ENCODE measurements around the gene NIFK. TPM values are rescaled to one million over a fixed set of nuclear protein-coding genes. Genes with fewer than 3 reads are reported as not detected.
"Not testable (repeated sequence)": the region's sequence is repeated elsewhere in the genome, so short reads cannot be mapped to it uniquely, and the experiment has no call there.

Gene NIFK
- total RNA-seq, 2 donors from 2014 or later = 28.6 to 30.1 TPM

DNA sequence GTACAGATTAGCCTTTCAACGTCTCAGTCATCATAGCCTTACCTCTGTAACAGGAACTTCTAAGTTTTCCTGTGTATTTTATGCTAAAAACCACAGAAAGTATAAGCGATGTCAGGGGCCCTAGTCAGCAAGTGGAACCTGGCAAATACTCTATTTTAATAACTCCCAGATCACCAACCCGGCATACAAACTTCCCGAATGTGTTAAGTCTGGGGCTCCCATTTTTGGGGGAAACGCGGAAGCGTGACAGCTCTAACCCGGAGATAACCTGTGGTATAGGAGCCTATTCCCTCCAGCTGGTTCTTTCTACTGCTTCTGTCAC lies 574 bp downstream of the NIFK start:
- intact Hi-C loops (cut with DNase I, micrococcal nuclease) = no loop called here
- DNase-seq = no peak
- no peak for ATAC-seq

DNA sequence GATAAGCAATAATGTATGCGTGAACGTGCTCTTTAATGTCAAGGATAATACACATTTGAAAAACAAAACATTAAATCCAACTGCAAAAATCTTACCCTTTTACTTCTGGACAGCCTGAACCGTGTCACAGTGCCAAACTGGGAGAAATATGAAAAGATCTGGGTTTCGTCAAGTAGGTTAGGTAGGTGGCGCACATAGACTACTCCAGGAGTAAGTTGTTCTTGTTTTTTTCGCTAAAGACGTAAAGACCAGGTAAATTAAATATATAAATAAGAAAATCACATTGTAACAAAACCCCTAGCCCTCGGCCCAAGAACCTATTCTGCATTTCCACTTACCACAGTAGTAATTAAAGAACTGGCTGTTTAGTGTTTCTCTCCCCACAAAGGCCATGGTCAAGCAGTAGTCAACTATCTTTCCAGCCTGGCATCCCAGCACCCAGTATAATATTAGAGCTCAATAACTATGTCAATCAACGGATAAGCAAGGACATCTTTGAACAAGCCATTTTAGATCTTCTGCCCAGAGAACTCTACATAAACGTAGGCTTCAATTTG lies 1.1 kb downstream of the NIFK start:
- intact Hi-C loops (cut with DNase I, micrococcal nuclease) = no loop called here
- no peak for DNase-seq
- no peak for ATAC-seq

DNA sequence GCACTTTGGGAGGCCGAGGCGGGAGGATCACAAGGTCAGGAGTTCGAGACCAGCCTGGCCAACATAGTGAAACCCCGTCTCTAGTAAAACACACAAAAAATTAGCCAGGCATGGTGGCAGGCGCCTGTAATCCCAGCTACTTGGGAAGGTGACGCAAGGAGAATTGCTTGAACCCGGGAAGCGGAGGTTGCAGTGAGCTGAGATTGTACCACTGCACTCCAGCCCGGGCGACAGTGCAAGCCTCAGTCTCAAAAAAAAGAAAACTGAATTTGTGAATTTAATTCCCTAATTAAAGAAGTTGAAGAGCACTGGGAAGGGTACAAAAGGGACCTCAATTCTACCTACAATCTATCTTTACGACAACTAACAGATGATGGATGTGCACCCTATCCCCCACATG lies 2.1 kb downstream of the NIFK start:
- ATAC-seq; intact Hi-C loops (cut with DNase I, micrococcal nuclease); DNase-seq: not testable (repeated sequence)

DNA sequence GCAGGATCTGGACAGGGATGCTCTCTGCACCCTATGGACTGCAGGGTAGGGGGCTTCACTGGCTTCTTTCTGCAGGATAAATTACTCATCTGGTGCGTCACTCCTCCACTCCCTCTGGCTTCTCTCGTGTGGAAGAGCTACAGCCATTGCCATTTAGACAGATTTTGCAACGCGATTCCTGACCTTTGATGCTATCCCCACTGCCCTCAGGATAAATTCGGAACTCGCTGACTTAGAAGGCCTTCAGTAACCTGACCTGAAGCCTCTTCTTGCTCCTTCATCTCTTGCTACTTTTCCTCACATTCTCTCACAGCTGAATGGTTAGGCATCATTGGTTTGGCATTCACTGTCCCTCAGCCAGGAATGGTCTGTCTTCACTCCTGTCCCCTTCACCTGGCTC lies 5.3 kb downstream of the NIFK start:
- intact Hi-C loops (cut with DNase I, micrococcal nuclease) = no loop called here
- no peak for ATAC-seq
- DNase-seq = no peak

DNA sequence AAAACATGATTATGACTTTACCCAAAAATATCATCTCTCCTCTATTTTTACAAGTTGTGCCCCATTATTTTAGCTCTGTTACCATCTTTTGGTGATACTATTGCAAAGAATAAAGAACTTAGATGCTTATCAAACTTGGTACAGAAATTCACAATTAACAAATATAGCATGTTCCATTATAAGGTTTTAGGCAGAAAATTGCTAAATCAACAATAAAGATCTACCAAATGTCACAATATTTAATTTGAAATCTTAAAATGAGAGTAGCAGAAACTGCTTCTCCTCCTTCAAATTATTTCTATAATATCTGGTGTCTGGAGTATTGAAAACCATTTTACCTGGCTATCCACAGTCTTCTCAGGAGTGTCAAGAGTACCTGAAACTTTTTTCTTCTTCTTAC lies 8.7 kb downstream of the NIFK start:
- no peak for DNase-seq
- no peak for ATAC-seq
- intact Hi-C loops (cut with DNase I, micrococcal nuclease) = no loop called here

DNA sequence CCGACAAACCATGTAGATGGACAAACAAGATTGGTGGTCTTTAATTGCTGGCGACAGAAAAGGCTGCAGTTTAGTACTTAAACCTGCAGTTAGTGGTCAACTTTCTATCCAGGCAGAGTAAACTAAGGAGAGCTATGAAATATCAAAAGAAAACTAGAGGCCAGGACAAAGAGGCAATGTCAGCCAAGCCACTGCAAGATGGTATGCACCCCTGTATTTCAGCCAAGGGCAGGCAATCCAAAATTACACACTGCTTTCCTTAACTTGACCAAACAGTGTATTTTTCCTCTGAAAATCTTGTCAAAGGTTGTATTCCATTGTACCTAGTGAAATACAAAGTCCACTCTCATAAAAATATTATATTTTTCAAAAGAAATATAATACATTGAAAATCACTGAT lies 9.3 kb downstream of the NIFK start:
- ATAC-seq = no peak
- intact Hi-C loops (cut with DNase I, micrococcal nuclease) = no loop called here
- no peak for DNase-seq

DNA sequence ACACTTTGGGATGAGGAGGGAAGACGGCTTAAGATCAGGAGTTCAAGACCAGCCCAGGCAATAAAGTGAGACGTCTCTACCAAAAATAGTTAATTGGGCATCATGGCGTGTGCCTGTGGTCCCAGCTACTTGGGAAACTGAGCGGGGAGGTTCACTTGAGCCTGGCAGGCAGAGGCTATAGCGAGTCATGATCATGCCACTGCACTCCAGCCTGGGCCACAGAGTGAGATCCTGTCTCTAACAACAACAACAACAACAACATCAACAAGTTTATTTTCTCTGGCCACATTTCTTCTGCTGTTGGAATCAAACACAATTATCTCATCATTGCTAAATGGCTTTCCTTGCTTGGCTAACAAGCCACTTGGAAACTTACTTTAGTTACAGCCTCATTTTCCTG lies 13.4 kb downstream of the NIFK start:
- ATAC-seq (no peak), DNase-seq (no peak)
- intact Hi-C loops (cut with DNase I, micrococcal nuclease) = no loop called here

DNA sequence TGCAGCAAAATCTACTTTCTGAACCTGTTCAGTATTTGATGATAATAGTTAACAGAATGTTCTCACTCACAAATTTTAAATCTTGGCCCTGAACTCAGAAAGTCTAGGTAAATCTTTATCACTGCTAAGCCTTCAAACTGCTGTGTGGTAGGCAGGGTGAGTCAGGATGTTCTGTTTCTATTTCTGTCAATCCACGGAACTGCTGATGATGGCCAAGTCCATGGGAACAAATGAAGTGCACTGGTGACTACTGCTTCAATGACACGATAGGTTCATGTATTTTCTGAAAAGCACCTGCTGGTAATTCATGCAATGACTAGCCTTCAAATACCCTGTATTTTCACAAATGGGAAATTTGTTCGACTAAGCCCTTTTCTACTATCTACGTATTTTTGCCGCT lies 14.2 kb downstream of the NIFK start:
- intact Hi-C loops (cut with DNase I, micrococcal nuclease) = no loop called here
- DNase-seq (no peak), ATAC-seq (no peak)

DNA sequence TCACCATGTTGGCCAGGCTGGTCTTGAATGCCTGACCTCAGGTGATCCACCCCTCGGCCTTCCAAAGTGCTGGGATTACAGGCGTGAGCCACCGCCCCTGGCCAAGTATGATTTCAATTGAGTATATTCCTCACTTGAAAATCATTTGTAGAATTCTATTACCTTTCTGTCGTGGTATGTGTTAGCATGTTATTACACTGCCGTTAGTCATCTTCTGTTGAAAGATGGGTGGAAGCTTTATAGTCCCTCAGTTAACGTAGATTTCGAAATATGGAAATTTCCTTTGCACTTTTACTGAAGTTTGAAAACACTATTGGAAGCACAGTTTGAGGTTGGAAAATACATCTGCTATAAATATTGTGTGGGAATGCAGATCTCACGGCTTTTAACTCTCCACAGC lies 14.7 kb downstream of the NIFK start:
- intact Hi-C loops (cut with DNase I, micrococcal nuclease) = no loop called here
- ATAC-seq = no peak
- no peak for DNase-seq

DNA sequence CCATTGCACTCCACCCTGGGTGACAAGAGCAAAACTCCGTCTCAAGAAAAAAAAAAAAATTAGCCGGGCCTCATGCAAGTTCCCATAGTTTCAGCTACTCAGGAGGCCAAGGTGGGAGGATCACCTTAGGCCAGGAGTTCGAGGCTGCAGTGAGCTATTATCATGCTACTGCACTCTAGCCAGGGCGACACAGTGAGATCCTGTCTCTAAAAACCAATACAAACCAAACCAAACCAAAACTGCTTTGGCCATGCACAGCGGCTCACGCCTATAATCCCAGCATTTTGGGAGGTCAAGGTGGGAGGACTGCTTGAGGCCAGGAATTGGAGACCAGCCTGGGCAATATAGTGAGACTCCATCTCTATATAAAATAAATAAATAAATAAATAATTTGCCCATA lies 19.1 kb downstream of the NIFK start:
- no peak for DNase-seq
- intact Hi-C loops (cut with DNase I, micrococcal nuclease) = loop anchor here in 1 of 2 donors (5.0 to 10.0 kb wide), 2 partner anchors 193 to 315 kb away; no protein-coding TSS in a partner anchor
- no peak for ATAC-seq

DNA sequence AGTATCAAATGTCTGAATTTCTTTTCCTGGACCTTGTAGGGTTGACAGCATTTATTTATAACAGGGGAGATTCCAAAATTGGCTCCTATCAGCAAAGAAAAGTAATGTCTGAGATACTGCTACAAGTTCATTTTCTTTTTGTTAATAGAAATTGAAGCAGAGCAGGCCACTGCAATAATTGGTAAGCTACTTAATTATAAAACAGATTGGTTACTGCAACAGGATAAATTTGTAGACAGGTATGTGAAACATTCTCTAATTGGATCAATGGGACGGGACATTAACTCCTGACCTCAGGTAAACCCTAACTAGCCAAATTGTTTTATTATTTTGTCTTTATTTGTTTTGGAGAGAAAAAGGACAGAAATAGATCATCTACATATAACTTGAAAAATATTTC lies 20.5 kb downstream of the NIFK start:
- ATAC-seq (no peak), DNase-seq (no peak)
- intact Hi-C loops (cut with DNase I, micrococcal nuclease) = loop anchor here in 1 of 2 donors (5.0 to 10.0 kb wide), 2 partner anchors 191 to 314 kb away; no protein-coding TSS in a partner anchor

DNA sequence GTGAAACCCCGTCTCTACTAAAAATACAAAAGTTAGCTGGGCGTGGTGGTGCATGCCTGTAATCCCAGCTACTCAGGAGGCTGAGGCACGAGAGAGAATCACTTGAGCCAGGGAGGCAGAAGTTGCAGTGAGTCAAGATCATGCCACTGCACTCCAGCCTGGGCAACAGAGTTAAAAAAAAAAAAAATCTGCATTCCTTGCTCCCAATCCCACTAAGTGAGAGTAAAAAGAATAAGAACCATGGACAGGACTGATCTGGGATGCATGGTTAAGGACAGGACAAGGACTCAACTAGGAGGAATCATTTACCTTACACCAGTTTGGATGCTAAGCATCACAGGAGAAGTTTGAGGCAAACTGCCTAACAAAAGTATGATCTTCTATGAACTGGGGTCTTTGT lies 25.2 kb downstream of the NIFK start:
- ATAC-seq, DNase-seq: not testable (repeated sequence)
- intact Hi-C loops (cut with DNase I, micrococcal nuclease) = loop anchor here in 1 of 2 donors (10.0 kb wide), 1 partner anchor 187 kb away; no protein-coding TSS in a partner anchor

DNA sequence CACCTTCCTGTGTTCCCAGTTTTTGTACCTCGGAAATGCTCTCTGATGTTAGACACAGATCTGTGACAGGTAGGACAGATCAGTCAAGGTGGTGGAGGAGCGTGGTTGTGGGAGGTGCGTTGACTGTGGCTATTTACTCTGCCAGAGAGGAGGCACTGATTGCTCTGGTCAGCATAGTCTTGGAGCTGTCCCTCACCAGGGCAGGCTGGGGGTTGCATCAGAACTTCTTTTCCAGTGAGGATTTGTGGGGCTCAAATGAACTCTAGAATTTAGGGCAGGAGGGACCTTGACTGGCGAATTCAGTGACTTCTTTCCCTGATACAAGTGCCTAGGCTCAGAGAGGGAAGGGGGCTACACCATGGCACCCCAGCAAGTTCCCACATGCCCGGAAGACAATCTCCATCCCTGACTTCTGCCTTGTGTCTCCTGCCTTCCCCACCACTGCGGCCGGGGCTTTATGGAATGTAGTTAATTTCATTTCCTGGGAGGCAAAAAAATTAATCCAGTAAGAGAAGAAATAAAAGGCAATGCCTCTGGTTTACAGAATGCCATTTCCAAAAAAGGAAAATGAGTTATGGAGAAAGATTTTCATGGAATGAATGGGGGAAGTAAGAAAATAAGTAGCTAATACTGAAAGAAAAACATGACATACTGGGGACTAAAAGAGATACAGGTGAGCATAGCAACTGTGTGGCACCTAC lies 26.1 kb downstream of the NIFK start:
- intact Hi-C loops (cut with DNase I, micrococcal nuclease) = loop anchor here in 1 of 2 donors (10.0 kb wide), 1 partner anchor 186 kb away; no protein-coding TSS in a partner anchor

DNA sequence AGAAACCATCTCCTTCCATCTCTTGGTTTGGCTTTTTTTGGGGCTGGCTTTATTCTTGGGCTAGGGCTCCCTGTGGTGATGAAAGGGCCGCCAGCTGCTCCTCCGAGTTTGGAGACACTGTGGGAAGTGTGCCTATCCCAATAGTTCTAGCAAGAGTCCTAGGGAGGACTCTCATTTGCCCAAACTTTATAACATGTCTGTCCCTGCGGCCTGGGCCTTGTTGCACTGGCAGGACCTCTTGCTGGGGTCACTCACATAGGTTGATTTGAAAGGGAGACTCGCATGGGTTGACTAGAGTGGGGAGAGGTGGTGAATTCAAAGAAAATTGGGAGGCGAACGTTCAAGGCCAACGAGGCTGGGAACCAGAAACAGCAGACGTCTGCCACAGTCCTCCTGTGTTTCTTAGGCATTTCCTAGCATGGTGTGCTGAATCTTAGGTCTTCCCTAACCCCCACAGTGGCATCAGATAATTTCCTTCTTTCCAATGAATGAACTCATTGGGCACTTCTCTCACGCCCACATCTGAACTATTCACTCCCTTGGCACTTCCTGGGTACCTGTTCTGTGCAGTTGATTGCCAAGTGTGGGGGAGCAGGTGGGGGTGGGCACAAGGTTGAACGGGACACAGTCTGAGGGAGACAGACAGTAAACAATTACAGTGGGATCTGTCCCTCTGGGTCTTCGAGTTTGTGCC lies 26.8 kb downstream of the NIFK start:
- ATAC-seq (no peak), DNase-seq (no peak)
- intact Hi-C loops (cut with DNase I, micrococcal nuclease) = loop anchor here in 1 of 2 donors (10.0 kb wide), 1 partner anchor 185 kb away; no protein-coding TSS in a partner anchor

More for the DNA sequence above, 26.1 kb downstream of the NIFK start:
- DNase-seq (no peak), ATAC-seq (no peak)

DNA sequence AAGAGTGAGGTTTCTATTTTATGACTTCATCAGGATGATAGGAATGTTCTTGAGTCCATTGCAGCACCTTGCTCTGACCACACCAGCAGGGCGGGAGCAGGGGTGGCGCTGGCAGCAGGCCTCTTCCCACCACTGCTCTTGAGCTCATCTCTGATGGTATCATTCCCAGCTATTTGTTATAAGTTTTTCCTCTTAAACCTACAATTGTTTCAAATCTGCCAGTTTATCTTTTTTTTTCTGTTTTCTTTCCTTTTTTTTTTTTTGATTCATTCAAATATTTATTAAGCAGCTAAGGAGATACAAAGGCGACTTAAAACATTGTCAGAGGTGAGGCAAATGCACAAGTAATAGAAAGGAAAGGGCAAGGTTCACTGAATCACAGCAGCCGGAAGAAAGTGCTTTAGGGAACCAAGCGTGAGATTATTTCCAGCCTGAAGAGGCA lies 28.7 kb downstream of the NIFK start:
- intact Hi-C loops (cut with DNase I, micrococcal nuclease) = no loop called here
- DNase-seq = peak; percentile 55 to 70
- peak; percentile 95 for ATAC-seq

DNA sequence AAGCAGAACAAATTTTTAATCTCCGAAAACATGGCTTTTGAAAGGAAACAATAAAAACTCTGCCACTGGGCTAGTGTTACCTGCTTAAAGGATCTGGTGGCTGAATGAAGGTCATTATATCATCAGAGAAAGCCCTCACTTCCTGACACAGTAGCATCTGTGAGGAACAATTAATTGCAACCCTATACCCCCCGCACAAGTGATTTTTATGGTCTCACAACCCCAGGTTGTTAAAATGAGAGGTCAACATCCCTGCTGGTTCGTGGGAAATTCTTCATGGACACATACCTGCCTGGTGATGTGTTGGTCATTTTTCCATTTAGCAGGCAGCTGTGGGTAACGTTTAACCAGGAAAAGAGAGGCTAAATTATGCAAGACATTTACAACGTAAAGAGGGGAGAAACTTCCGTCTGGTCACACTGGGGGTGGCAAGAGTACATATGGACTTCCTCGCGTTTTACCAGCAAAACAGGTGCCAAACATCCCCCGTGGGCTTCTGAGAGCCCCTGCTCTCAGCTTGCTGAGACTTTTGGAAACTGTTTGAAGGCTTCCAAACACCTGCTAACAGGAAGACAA lies 29.2 kb downstream of the NIFK start:
- ATAC-seq (peak; percentile 88), DNase-seq (peak in 1 of 2 donors; percentile 29)
- intact Hi-C loops (cut with DNase I, micrococcal nuclease) = no loop called here

DNA sequence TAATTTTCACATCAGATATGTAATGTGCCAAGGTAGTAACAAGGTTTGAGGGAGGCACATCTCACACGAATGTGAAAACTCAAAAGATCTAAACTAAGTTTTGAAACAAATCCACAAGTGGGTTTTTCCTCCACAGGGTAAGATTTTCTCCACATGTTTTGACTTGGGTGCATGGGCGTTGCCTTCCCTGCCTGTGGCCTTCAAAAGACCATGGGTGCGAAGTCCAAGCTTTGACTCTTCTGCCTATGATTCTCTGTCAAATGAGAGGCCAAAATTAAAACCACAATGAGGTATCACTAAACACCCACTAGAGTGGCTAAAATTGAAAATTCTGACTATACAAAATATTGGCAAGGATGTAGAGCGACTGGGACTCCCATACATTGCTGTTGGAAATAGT lies 30.7 kb downstream of the NIFK start:
- no peak for ATAC-seq
- DNase-seq = no peak
- intact Hi-C loops (cut with DNase I, micrococcal nuclease) = no loop called here

DNA sequence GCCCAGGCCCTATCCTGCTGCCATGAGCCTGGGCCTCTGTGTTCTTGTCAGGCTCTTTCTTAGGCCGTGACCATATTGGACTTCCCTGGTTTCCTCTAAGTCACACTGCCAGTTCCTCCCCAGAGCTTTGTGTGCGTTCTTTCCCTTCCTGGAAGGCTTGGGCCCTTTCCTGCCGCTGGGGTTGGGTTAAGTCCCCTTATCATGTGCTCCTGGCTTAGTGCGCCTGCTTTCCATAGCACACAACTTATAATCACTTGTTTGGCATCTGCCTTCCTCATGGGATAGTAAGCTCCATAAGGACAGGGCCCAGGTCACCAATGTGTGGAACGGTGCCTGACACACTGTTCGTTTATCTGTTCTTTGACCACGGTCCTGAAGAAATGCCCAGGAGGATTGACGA lies 31.3 kb downstream of the NIFK start:
- intact Hi-C loops (cut with DNase I, micrococcal nuclease) = no loop called here
- DNase-seq = no peak
- ATAC-seq = no peak

DNA sequence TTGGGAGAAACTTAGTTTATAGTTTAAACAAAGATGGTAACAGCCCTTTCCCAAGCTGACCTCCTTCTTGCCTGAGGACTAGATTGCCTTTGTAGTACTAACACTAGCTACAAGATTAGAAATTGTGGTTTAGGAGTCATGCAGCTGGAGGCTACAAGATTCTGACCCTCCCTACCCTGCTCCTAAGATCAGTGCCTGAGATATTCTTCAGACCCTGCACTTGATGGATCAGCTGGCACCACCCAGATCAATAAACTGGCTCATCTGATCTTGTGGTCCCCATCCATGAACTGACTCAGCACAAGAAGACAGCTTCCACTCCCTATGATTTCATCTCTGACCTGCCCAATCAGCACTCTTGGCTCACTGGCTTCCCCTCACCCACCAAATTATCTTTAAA lies 34.9 kb downstream of the NIFK start:
- DNase-seq; intact Hi-C loops (cut with DNase I, micrococcal nuclease): not testable (repeated sequence)

More for the DNA sequence above, 34.9 kb downstream of the NIFK start:
- not testable (repeated sequence) for ATAC-seq

Measured in left colon (tissue), 2 donors.